ENCODE results near the gene POLR3E. TPM values are rescaled to one million over a fixed set of nuclear protein-coding genes. Genes with fewer than 3 reads are reported as not detected.

POLR3E gene
- total RNA-seq, 1 donor from 2014 or later: 43.5 TPM

DNA sequence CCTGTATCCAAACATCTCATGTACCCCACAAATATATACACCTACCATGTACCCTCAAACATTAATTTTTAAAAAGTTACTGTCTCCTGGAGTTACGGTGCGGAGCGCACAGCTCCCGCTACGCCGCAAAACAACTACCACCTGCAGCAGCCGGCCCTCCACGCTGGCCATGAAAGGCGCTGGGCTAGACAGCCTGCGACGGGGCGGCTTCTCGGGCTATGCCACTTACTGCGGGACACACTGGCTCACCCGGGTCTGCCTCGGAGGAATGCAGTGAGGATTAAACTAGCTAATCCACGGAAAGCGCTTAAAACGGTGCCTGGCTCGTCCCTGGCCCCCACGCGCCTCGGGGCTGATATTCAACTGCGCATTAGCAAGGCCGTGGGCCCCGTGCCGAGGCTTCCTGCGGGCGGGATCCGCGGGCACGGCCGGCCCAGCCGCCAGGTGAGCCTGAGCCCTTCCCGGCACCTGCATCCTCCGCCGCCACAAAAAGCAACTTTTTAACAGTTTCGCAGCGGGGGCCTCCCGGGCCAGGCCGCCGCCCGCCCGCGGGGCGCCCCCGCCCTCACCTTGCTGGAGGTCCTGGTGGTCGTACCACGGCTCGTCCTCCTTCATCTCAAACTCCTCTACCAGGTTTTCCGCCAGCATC lies 76.6 kb downstream of the POLR3E start:
- peak; percentile 4 for ATAC-seq
- intact Hi-C loops (cut with DNase I): no loop called here
- peak; percentile 72 for DNase-seq (ENCODE audit: low spot score)

DNA sequence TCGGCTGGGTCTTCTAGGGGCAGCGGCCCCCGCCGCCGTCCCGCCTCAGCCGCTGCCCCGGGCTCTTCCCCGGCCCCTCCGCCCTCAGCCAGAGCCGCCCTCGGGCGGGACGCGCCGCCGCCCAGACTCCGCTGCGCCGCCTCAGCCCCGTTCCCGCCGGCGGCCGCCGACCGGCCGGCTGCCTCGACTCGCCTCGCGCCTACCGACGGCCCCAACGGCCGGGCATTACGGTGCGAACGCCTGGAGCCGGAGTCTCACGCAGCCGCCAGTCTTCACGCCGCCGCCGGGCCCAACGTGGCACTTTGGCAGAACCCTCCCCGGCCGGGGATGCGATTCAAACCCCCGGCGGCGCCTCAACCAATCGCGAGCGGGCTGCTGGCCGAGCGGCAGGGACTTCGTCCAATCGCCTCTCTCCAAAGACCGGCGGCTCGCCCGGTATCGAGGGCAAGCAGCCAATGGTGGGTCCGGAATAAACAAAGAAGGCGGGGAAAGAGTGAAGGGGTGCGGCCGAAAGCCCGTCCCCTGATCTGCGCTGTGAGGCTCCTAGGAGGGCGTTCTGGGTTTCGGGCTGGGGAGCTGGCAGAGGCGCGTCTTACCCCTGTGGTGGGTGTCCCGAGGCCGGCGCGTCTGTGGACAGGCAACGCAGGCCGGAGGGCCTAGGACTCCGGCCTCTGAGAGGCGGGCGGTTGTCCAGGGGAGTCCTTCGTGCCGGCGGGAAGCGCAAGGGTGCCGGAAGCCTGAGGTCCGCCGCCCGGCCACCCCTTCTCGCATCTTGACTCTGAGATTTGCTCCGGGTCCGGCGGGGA lies 77.3 kb downstream of the POLR3E start, which contains the start of gene CDR2:
Gene CDR2, minus strand, starts transcription at position 309 of the 806 bp plus-strand sequence. CDS start 310 bp downstream, outside the sequence.
- intact Hi-C loops (cut with DNase I): no loop called here
- ATAC-seq: peak; percentile 99
- peak; percentile 99 for DNase-seq (ENCODE audit: low spot score)

DNA sequence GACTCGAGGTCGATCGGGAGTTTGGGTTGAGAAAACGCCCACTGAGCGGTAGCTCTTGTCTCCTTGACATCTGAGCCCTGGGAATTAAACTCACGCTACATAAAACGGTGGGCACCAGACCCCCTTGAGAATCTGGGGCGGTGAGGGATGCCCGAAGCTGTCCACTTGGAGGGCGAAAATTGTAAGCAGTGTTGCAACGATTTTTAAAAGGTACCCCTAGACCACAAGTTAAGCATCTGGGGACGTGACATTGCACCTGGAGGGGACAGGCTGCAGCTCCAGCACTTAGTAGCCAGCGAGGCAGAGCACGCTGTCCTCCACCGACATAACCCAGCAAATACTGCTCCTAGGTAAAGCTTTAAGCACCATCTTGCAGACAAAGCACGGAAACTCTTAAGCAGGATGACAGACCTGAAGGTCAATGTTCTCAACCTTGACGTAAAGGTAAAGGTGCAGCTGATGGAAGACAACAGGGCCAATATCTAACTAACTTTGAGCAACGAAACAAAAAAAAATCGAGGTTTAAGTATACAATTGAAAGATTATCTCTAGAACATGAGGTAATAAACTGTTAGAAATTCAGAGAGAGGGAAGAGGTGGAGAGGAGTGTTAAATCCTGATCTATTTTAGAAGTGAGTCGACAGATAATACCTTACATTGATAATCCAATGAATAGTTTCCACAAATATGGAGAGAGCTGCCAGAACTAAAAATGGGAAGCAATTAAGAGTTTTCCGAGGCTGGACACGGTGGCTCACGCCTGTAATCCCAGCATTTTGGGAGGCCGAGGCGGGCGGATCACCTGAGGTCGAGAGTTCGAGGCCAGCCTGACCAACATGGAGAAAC lies 78.1 kb downstream of the POLR3E start:
- ATAC-seq (no peak), DNase-seq (ENCODE audit: low spot score) (no peak)
- intact Hi-C loops (cut with DNase I): no loop called here

DNA sequence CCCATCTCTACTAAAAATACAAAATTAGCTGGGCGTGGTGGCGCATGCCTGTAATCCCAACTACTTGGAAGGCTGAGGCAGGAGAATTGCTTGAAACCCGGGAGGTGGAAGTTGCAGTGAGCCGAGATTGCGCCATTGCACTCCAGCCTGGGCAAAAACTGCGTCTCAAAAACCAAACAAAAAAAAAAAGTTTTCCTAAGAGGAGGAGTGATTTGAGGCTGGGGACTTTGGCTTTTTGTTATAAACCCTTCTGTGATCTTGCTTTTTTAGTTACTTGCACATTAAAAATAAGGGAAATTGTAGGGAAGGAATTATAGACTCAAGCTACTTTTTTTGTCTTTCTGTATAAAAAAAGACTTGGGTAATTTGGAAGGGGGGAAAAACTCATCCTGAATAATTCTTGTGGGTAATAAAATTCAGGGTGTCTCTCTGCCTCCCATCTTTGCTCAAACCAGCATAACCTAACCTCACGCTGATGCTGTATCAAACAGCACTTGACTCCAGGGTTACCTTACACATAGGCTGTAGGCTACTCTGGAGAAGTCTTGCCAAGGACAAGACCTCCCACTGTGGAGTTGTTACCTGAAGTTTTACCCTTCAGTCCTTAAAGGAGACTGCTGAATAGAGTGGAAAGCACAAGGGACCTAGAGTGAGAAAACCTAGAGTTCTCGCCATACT lies 78.9 kb downstream of the POLR3E start:
- no peak for ATAC-seq
- no peak for DNase-seq (ENCODE audit: low spot score)
- intact Hi-C loops (cut with DNase I): no loop called here

DNA sequence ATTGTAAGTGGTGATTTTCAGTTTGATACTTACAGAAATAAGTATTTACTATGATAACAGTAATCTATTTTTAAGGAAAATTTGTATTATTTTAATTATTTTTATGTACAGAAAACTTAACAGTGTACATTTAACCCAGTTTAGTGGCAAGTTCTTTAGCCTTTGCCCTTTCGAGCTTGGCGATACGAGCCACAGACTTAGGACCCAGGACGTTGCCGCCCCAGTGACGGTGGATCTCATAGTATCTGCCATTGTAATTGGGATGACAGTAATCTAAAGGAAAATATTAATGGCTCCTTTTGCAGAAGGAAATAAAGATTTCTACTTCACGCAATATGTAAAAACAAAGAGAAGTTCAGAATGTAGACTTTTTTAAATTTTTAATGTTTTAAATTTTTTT lies 82.4 kb downstream of the POLR3E start:
- intact Hi-C loops (cut with DNase I): no loop called here
- ATAC-seq: no peak
- DNase-seq (ENCODE audit: low spot score): no peak

DNA sequence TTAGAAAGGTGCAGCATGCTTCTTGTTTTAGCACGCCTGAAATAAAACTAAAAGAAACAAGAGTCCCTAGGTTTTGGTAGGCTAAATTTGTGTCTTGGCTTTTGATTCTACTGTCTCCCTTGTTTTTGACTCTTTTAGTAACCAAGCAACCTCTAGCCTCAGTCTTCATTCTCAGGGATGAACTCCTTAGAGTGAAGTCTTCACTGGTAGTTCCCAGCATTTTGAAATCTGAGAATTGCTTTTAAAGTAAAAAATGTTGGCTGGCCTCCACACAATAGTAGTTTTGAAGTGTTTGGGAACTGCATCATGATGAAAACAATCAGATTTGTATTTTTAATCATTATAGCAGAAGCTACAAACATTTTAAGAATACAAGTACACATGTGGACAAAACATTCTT lies 83.3 kb downstream of the POLR3E start:
- DNase-seq (ENCODE audit: low spot score) (no peak), ATAC-seq (peak; percentile 72)
- intact Hi-C loops (cut with DNase I): no loop called here

DNA sequence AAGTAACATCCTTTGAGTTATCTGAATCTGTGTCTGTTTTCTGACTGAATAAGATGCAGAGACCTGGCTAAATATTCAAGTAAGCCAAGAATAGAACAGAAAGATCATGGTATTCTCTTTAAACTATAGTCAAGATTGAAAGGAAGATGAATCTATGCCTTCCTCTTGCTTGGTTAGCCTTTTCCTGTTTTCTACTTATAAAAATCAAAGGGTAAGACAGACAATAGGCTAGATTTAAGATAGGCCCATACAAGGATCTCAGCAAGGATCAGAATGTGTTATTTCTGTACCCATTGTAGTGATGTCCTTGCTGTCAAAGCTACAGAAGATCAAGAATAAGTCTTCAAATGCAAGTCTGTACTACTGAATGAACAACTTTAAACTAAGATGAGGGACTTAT lies 84.2 kb downstream of the POLR3E start:
- ATAC-seq (no peak), DNase-seq (ENCODE audit: low spot score) (no peak)
- intact Hi-C loops (cut with DNase I): no loop called here

DNA sequence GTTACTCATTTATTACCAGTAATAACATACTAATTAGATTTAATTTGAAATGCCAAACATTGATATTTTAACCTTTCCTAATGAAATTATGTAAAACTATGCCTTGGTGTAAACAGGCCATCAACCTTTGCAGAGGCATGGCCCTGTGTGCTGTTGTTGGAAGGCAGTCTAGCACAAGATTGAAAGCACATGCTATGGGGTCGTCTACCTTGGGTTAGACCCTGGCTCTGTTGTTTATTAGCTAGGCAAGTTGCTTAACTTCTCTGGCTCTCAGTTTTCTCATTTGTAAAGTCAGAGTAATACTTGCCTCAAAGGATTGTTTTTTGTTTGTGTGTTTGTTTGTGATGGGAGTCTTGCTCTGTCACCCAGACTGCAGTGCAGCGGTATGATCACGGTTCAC lies 86.6 kb downstream of the POLR3E start:
- DNase-seq (ENCODE audit: low spot score): no peak
- intact Hi-C loops (cut with DNase I): no loop called here
- no peak for ATAC-seq

Other genes starting within 250 kb of the POLR3E start
- gene VWA3A, start 204.9 kb upstream of the POLR3E start, total RNA-seq: 0.71 TPM
- not detected for gene SDR42E2, start 134.9 kb upstream of the POLR3E start, total RNA-seq
- 47.0 TPM for gene EEF2K, start 91.1 kb upstream of the POLR3E start, total RNA-seq
- 31.1 TPM for gene CDR2, start 77.2 kb downstream of the POLR3E start, total RNA-seq
- 320 TPM for gene NPIPB5, start 213.5 kb downstream of the POLR3E start, total RNA-seq

Data from sciatic nerve (tissue), 2 donors.